Measurements from ENCODE around the gene ABI3.

ABI3 gene

DNA sequence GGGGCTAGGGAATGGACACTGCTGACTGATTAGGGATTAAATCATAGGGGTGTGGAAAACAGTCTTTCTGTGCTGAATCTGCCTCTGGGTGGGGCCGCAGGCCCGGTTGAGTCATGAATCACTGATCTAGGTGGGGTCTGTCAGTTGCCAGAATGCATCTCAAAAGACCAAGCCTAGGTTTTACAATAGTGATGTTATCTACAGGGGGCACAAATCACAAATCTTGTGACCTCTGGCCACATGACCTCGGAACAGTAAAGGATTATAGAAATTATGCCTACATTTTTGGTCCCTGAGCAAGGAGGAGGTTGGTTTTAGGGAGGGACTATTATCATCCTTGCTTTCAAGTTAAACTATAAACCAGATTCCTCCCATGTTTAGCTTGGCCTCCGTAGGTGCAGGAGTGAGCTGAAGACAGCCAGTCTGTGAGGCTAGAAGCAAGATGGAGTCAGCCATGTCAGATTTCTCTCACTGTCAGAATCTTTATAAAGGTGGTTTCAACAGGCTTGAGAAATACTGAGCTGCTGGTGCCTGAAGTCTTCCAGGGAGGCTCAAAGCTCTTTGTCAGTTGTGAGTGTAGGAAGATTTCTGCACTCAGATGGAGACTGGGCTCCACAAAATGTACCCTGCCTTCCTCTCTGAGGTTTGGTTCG is 13.0 kb upstream of the ABI3 start:
- DNase-seq, result no peak

DNA sequence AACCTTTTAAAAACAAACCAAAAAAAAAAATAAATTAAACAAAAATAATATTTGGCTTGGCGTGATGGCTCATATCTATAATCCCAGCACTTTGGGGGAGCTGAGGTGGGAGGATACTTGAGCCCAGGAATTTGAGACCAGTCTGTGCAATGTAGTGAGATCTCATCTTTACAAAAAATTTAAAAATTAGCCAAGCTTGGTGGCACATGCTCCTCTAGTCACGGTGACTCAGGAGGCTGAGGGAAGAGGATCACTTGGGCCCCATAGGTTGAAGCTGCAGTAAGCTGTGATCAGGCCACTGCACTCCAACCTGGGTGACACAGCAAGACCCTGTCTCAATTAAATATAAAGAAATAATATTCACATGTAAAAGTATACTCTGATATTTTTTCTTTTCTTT is 12.3 kb upstream of the ABI3 start:
- DNase-seq, result no peak

- DNase-seq, result no peak
Observed at GRCh38 chr17:49200423-49201083, 10.0 kb upstream of the ABI3 start.

GRCh38 chr17:49201481-49201927 is 9.0 kb upstream of the ABI3 start:
- DNase-seq, result no peak

DNA sequence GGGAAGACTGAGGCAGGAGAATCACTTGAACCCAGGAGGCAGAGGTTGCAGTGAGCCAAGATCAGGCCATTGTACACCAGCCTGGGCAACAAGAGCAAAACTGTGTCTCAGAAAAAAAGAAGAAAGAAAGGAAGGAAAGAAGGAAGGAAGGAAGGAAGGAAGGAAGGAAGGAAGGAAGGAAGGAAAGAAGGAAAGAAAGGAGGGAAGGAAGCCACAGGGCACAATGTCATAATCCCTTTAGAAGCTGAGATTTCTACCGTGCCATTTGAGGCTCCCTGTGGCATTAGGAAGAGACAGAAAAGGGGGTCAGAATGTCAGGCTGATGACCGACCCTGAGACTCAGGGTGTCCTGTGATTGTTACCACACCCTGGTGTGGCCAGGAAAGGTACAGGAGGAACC is 6.7 kb upstream of the ABI3 start:
- no peak for DNase-seq

GRCh38 chr17:49204516-49204915 is 6.0 kb upstream of the ABI3 start:
- no peak for DNase-seq

- DNase-seq, result no peak
Observed at GRCh38 chr17:49209061-49209571, 1.4 kb upstream of the ABI3 start.

GRCh38 chr17:49213399-49213798 is 2.9 kb downstream of the ABI3 start:
- no peak for DNase-seq

DNA sequence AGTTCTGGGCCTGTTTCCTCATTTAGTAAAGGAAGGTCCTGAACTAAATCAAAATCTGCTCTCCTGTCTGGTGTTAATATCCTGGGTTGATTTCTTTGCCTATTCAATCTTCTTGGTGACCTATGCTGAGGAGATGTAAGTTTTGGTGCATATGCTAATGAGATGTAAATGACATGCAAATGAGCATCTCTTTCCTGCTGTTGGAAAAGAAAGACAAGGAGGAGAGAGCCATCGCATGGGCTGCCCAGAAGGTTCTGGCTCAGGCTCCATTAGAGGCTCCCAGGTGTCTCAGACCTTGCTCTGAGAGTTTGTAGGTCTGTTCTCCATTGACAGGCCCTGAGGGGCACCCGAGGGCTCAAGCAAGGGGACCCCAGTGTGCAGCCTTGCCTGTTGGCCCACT is 3.3 kb downstream of the ABI3 start:
- DNase-seq, result no peak

DNA sequence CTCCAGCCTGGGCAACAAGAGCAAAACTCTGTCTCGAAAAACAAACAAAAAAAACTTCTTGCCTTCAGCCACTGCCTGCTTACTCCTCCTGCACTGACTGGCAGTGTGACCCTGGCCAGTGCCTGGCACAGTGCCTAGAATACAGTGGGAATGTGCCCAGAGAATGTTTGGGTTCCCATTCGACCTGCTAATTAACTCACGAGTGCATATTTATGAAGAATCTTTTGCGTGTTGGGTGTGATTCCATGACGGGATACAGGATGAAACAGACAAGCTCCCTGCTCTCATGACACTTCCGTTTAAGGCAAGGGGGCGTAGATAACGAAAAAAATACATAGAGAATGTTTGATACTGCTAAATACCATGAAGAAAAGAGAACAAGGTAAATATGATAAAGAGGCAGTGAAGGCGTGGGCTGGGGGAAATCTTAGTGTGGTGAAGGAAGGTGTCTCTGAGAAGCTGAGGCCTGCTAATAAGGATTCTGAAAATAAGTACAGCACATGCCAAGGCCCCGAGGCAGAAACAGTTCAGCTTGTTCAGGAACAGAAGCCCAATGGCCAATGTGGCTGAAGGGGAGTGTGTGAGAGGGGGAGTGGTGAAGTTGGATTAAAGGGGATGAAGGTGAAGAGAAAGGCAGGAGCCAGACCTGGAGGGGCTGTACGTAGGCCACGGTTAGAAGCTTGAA is 4.3 kb downstream of the ABI3 start:
- no peak for DNase-seq

DNA sequence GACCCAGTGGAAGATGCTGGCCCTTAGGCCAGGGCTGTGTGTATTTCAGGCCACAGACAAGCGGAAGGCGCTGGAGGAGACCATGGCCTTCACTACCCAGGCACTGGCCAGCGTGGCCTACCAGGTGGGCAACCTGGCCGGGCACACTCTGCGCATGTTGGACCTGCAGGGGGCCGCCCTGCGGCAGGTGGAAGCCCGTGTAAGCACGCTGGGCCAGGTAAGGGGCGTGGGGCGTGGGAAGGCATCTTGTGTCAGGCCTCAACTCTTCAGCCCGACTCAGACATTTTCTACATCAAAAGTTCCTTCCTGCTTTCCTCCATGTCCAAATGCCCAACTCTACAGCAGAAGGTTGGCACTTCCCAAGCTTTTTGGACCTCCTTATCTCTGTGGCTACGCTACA is 6.0 kb downstream of the ABI3 start:
- DNase-seq, result no peak

DNA sequence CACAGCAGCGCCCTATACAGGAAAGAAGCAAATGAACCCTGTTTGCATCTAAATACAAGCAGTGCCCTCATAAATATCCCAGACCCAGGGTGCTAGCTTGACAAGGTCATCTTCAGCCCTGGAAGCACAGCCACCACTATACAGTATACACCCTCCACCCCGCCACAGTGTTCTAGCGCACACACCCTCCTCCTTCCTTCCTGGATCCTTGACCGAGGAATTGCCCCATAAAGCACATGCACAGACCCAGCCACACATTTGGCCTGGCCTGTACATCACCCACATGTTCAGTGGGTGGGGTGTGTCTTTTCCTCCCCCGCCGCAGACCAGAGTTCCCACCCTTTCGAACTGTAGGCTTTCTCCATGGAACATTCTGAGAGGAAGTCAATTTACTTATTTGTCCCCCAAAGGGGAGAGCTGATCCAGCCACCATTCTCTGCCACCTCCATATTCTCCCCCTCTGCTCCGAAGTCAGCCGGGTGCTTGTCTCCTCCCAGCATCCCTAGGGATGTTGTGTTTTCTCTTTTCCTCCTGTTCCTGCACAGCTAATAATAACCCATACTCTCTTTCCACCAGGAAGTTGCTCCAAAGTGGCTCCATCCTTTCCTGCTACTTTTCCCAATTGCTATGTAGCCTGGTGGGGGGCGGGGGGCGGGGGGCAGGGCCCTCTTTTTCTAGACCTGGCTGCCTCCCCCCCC is 6.6 kb downstream of the ABI3 start:
- DNase-seq, result no peak

DNA sequence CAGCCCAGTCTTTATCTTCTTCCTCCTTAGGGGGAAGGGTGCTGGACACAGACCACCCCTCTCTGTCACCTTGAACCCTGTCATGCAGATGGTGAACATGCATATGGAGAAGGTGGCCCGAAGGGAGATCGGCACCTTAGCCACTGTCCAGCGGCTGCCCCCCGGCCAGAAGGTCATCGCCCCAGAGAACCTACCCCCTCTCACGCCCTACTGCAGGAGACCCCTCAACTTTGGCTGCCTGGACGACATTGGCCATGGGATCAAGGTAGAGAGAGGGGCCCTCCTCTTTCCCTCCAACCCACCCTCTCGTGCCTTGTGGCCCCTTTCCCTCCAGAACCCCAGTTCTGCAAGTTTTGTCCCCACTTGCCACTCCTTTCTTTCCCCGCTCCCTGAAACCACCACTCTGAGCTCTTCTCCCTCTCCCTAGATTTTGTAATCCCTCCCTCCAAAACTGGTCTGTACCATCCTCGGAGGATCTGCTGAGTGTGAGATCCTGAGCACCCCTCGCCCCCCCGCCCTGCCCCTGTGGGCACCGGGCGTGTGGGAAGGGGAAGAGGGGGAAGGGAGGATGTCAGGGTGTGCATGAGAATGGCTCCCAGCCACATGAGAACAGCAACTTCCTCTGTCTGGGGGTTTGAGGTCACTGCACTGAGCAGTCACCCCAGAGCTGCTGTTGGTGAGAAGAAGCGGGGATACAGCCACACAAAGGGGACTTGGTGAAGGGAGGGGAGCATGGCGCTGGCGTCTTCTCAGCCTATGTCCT is 7.3 kb downstream of the ABI3 start:
- no peak for DNase-seq

GRCh38 chr17:49218941-49219913 is 8.7 kb downstream of the ABI3 start:
- no peak for DNase-seq

GRCh38 chr17:49219987-49220386 is 9.5 kb downstream of the ABI3 start:
- DNase-seq, result no peak

- no peak for DNase-seq
Observed at GRCh38 chr17:49223168-49223516, 12.6 kb downstream of the ABI3 start.

GRCh38 chr17:49223517-49224197 is 13.2 kb downstream of the ABI3 start:
- DNase-seq, result no peak

DNA sequence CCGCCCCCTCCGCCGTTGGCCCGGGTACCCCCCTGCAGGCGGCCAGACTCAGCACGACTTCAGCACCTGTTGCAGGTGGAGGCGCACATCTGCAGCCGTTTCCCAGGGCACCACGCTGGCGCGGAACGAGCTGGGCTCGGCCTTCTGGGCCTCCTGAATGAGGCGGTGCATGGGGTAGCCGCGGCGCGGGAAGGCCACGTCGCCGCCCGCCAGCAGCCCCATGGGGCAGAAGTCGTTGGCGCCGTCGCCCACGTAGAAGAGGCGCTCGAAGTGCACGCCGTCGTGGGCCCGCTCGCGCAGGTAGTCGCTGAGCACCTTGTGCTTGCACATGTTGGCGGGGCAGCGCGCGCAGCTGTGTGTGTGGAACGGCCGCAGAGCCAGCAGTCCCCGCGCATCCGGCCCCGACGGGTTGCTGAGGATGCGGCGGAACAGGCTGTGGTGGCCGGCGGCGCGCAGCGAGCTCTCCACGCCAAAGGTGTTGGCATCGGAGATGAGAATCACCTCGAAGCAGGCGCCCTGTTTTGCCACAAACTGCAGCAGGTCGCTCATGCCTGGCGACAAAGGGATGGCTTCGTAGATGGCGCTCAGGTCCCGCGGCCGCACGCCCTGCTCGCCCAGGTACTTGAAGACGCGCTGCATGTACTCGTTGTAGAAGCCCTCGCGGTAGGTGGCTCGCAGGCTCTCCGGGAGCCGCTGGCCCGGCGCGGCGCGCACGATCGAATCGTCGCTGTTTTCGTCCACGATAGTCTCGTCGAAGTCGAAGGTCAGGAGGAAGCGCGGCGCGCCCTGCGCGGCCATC is 13.9 kb downstream of the ABI3 start:
- no peak for DNase-seq

DNA sequence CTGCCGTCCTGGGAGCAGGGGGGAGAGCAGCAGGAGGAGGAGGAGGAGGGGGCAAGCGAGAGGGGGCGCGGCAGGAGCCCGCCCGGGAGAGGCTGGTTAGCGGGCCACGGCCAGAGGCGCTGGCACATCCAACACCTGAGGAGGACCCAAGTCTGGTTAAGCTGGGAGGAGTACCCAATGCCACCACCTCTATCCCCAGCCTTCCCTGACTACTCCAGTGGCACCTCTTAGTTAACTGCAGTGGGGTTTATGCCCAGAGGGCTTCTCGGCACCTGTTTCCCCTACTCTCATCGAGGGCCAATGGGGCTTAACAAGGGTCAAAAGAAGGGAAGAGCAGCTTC is 14.5 kb downstream of the ABI3 start:
- DNase-seq, result no peak

DNA sequence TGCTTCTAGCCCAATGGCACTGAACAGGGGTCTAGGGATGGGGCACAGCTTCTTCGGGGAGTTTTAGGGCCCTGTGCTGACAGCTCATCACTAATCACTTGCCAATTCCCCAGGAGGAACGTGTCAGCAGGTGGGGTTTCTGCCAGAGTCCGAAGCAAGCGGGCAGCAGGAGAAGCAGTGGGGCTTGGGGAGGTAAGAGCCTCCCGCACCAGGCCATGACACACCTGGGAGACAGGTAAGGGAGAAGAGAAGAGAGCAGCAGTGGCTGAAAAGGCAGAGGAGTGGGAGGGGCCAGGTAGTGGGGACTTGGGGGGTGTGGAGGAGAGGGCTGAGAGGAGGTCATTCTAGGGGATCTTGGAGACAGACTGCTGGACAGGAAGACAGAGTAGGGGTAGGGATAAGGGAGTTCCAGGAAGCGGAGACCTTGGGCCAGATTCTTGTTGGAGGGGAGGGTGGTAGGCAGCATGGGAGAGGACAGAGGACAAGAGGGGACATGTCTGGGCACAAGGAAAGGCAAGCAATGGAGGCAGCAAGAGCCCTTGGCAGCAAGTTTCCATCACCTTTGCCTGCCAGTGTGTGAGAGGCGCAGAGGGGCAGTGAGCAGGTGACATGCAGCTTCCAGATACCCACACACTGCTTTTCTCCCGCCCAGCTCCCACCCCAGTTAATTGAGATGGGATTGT is 15.2 kb downstream of the ABI3 start:
- DNase-seq, result no peak
